Liver (tissue), 3 donors: ENCODE results near the gene NRF1.

Source experiments
- CTCF ChIP-seq: fragments of 150-350 bp; IDR thresholded peaks from 2 replicates; pipeline ENCODE4 v1.5.1; 2017; ENCODE audit warnings: improper control_type of control experiment, low read depth, low read length; ENCODE audit not compliant: missing input control
- EGR1 ChIP-seq, 2 donors: IDR thresholded peaks; 2 replicates each; pipeline ENCODE4 v1.6.1; 2016 to 2018; ENCODE audit warnings: antibody characterized with exemption in 2 of 2, low read depth in 2 of 2
- FOXA2 ChIP-seq: IDR thresholded peaks from 2 replicates; pipeline ENCODE4 v1.6.1; 2016; ENCODE audit warnings: antibody characterized with exemption
- HNF4A ChIP-seq, 2 donors: conservative IDR thresholded peaks; 2 replicates each; pipeline ENCODE4 v1.6.1; 2016; ENCODE audit warnings: antibody characterized with exemption in 2 of 2, mild to moderate bottlenecking in 2 of 2
- HNF4G ChIP-seq: IDR thresholded peaks from 2 replicates; pipeline ENCODE4 v1.6.1; 2016; ENCODE audit warnings: antibody characterized with exemption
- MAX ChIP-seq: IDR thresholded peaks from 2 replicates; pipeline ENCODE4 v1.6.1; 2016; ENCODE audit warnings: antibody characterized with exemption
- RAD21 ChIP-seq, 2 donors: IDR thresholded peaks; 2 replicates each; pipeline ENCODE4 v1.6.1; 2016; ENCODE audit warnings: antibody characterized with exemption in 2 of 2, mild to moderate bottlenecking in 2 of 2
- REST ChIP-seq: IDR thresholded peaks from 2 replicates; pipeline ENCODE4 v1.6.1; 2016; ENCODE audit warnings: antibody characterized with exemption, mild to moderate bottlenecking
- TAF1 ChIP-seq: conservative IDR thresholded peaks from 2 replicates; pipeline ENCODE4 v1.6.1; 2016; ENCODE audit warnings: antibody characterized with exemption, mild to moderate bottlenecking
- YY1 ChIP-seq: IDR thresholded peaks from 2 replicates; pipeline ENCODE4 v1.6.1; 2016; ENCODE audit warnings: antibody characterized with exemption, mild to moderate bottlenecking
- TF ChIP-seq, protein P1 (sequence below): IDR thresholded peaks from 2 replicates; pipeline ENCODE4 v1.6.1; 2016; ENCODE audit warnings: antibody characterized with exemption
- donor health status: healthy.
- donor health status: healthy.

GRCh38 chr7:129684777-129685176 is 73.3 kb downstream of the NRF1 start:
- TF ChIP-seq CTCF (no peak), MAX (no peak), HNF4A (conservative IDR thresholded peaks at IDR 0.05) (no peak), TAF1 (no peak), RAD21 (IDR thresholded peaks at IDR 0.05) (no peak), REST (no peak), EGR1 (IDR thresholded peaks at IDR 0.05; ENCODE audit: low read depth in 2 of 2) (no peak), FOXA2 (no peak), YY1 (no peak), HNF4G (no peak)
- TF ChIP-seq, protein P1, sequence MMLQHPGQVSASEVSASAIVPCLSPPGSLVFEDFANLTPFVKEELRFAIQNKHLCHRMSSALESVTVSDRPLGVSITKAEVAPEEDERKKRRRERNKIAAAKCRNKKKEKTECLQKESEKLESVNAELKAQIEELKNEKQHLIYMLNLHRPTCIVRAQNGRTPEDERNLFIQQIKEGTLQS, result no peak
